Upper lobe of left lung (tissue), 6 donors: ENCODE measurements around the gene RGCC. TPM values are rescaled to one million over a fixed set of nuclear protein-coding genes. Genes with fewer than 3 reads are reported as not detected.
A peak's percentile ranks its signal among the peaks of the same experiment; 100 is the strongest.

ENCODE experiments used
- ATAC-seq, 2 donors: fragments of 200-7000 bp; cut with Tn5 transposase; one replicate each; pipeline ENCODE4 v1.9.1; 2022; ENCODE audit warnings: mild to moderate bottlenecking in 2 of 2, moderate library complexity in 2 of 2; ENCODE audit not compliant: low FRiP score in 2 of 2
- DNase-seq, 2 donors: peaks; one replicate each; pipeline ENCODE4 v3.0.0-alpha.2; 2019 to 2020
- H3K27ac ChIP-seq, 4 donors: fragments of 200-600 bp; sonication (generic); one replicate each; pipeline ENCODE4 v1.5.1; 2016 to 2019
- H3K27me3 ChIP-seq, 4 donors: fragments of 200-600 bp; sonication (generic); one replicate each; pipeline ENCODE4 v1.5.1; 2017 to 2019
- H3K36me3 ChIP-seq, 4 donors: fragments of 200-600 bp; sonication (generic); one replicate each; pipeline ENCODE4 v1.5.1; 2016 to 2019
- H3K4me1 ChIP-seq, 4 donors: fragments of 200-600 bp; sonication (generic); one replicate each; pipeline ENCODE4 v1.5.1; 2018 to 2019
- H3K4me3 ChIP-seq, 4 donors: fragments of 200-600 bp; sonication (generic); one replicate each; pipeline ENCODE4 v1.5.1; 2017 to 2019; ENCODE audit warnings: mild to moderate bottlenecking in 2 of 4, moderate library complexity in 1 of 4
- H3K9me3 ChIP-seq, 4 donors: fragments of 200-600 bp; sonication (generic); one replicate each; pipeline ENCODE4 v1.5.1; 2018 to 2019
- CTCF ChIP-seq, 6 experiments: fragments of 450-650 bp in 4 of 6; fragments of 200-600 bp in 2 of 6; sonication (generic) in 2 of 6; IDR thresholded peaks; one replicate each; pipeline ENCODE4 v1.5.1; 2016 to 2019; ENCODE audit warnings: antibody characterized with exemption in 6 of 6
- EP300 ChIP-seq, 4 donors: sonication (generic); formaldehyde crosslinking; IDR thresholded peaks; one replicate each; pipeline ENCODE4 v1.5.1; 2017; ENCODE audit warnings: antibody characterized with exemption in 4 of 4, control low read depth in 2 of 4
- POLR2A ChIP-seq, 4 donors: fragments of 450-650 bp; IDR thresholded peaks; one replicate each; pipeline ENCODE4 v1.5.1; 2016 to 2017; ENCODE audit warnings: antibody characterized with exemption in 4 of 4, mild to moderate bottlenecking in 2 of 4
- POLR2AphosphoS5 ChIP-seq, 2 donors: sonication (generic); formaldehyde crosslinking; IDR thresholded peaks; one replicate each; pipeline ENCODE4 v1.5.1; 2017; ENCODE audit warnings: antibody characterized with exemption in 2 of 2
- WGBS, 2 donors: methylation state at CpG; one replicate each; pipeline ENCODE4 v1.1.5; 2017 to 2018; 5-methylcytosine and 5-hydroxymethylcytosine counted together
- total RNA-seq, 6 donors: library from RNA; depleted of rRNA in 4 of 6; stranded (reverse); fragments of >200 nt in 4 of 6; gene quantifications; one replicate each; pipeline versions ENCODE4 v1.1.0 to v1.2.1, GENCODE V29; 2016 to 2021
- donor health status: DM: no; HTN: no; CAD: no; lungs with moderate emphysema.
- donor health status: DM: no; HTN: yes; CAD: no; lungs with severe emphysema.

The RGCC gene
- total RNA-seq, 6 donors from 2014 or later: 359 to 1,301 (median 720) TPM

DNA sequence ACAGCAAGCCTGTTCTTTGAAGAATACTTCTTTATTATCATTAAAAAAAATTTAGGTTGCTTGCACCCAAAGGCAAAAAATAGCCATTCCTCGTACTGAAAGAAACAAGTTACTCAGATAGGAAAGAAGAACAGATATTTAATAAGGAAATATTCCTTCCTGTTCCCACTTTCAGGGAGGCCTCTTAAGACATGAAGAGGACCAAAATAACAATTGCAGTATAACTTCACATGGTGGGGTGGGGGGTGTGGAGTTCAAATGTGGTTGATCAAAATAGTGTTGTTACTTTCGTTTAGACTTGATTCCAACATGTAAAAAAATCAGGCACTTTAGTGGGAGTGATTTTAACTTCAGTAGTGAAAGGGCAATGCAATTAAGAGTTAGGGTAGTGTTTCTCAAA is 3.6 kb downstream of the RGCC start:
- Histone ChIP-seq H3K4me3 (peak overlapping the region; percentile 80 to 92 (median 86)), H3K9me3 (no peaks in the 10 kb centered on the region), H3K4me1 (peaks cover 29 to 68% (median 43%) of the 10 kb centered on the region in 4 donors), H3K27ac (peak overlapping the region; percentile 89 to 96 (median 94)), H3K27me3 (no peaks in the 10 kb centered on the region), H3K36me3 (peaks cover 0 to 81% (median 21%) of the 10 kb centered on the region in 4 donors)
- no peak for ATAC-seq
- 17 to 24% methylated on average over 2 of the region's 2 CpGs for WGBS, 2 donors
- no peak for DNase-seq
- no peak for TF ChIP-seq POLR2AphosphoS5 (IDR thresholded peaks at IDR 0.05)
- TF ChIP-seq EP300 (IDR thresholded peaks at IDR 0.05): no peak
- no peak for TF ChIP-seq CTCF (IDR thresholded peaks at IDR 0.05)
- no peak for TF ChIP-seq POLR2A (IDR thresholded peaks at IDR 0.05)

DNA sequence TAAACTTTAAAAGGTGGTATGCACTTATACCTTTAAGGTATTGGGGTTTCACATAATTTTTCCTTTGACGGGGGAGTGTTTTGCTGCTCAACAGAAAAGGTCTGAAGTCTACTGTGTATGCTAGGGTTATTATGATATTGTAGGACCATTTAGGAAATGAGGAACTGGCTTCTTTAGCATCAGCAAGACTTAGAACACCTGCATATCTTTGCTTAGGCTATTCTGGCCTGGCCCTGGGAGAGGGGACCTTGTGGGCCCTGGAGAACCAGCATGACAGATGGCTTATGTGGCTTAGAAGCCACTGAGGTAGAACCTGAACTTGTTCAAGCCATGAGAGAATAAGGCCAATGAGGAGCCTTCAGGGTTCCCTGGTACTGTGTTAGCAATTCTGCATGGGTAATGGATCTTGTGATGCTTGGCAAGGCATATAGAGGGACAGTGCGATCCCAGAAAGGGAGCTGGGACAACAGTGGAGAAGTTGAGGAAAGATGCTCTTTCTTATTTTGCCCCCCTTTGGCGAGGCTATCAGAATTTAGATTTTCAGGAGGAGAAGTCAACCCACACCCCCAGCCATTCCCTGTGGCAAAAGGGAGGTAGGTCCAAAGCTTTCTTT is 4.3 kb downstream of the RGCC start:
- H3K4me1 ChIP-seq: peaks cover 33 to 74% (median 49%) of the 10 kb centered on the region in 4 donors
- DNase-seq: no peak
- no peaks in the 10 kb centered on the region for H3K9me3 ChIP-seq
- no peak for ATAC-seq
- peak overlapping the region; percentile 30 to 92 (median 86) for H3K4me3 ChIP-seq
- peak overlapping the region; percentile 80 to 96 (median 94) for H3K27ac ChIP-seq
- peaks cover 0 to 88% (median 23%) of the 10 kb centered on the region in 4 donors for H3K36me3 ChIP-seq
- H3K27me3 ChIP-seq: no peaks in the 10 kb centered on the region
- 76 to 82% methylated on average over 3 of the region's 3 CpGs for WGBS, 2 donors
- TF ChIP-seq EP300 (IDR thresholded peaks at IDR 0.05) (no peak), POLR2A (IDR thresholded peaks at IDR 0.05) (no peak), CTCF (IDR thresholded peaks at IDR 0.05) (no peak), POLR2AphosphoS5 (IDR thresholded peaks at IDR 0.05) (no peak)

DNA sequence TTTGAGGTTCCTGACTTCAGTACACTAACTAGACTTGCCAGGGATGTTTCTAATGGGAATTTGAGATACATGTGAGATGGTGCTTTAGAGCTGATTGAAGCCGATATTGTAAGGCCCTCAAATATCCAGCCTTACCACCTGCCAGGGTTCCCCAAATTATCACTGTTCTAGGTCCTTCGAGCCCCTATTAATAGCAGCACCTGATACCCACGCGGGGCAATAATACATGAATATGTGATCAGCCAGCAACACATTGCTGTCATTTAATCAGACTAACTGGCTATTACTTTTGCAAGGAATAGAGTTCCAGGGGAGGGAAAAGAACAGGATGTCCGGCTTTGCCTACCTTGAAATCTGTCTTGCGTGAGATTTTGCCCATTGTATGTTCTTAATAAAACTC is 5.1 kb downstream of the RGCC start:
- TF ChIP-seq EP300 (IDR thresholded peaks at IDR 0.05) (no peak), CTCF (IDR thresholded peaks at IDR 0.05) (no peak)
- ATAC-seq: no peak
- no peaks in the 10 kb centered on the region for H3K27me3 ChIP-seq
- peak overlapping the region; percentile 30 to 92 (median 86) for H3K4me3 ChIP-seq
- H3K4me1 ChIP-seq: peaks cover 41 to 70% (median 50%) of the 10 kb centered on the region in 4 donors
- no peak for DNase-seq
- H3K9me3 ChIP-seq: no peaks in the 10 kb centered on the region
- peaks cover 0 to 96% (median 30%) of the 10 kb centered on the region in 4 donors for H3K36me3 ChIP-seq
- WGBS, 2 donors: 68 to 72% methylated on average over 6 of the region's 6 CpGs
- peak overlapping the region; percentile 80 to 96 (median 94) for H3K27ac ChIP-seq

- no peaks in the 10 kb centered on the region for H3K27me3 ChIP-seq
- no peak for TF ChIP-seq CTCF (IDR thresholded peaks at IDR 0.05)
- no peak for TF ChIP-seq POLR2AphosphoS5 (IDR thresholded peaks at IDR 0.05)
- TF ChIP-seq EP300 (IDR thresholded peaks at IDR 0.05): no peak
- no peak for TF ChIP-seq POLR2A (IDR thresholded peaks at IDR 0.05)
- 62 to 64% methylated on average over 9 to 11 of the region's 11 CpGs for WGBS, 2 donors
- peaks cover 48 to 57% (median 52%) of the 10 kb centered on the region in 4 donors for H3K4me1 ChIP-seq
- ATAC-seq: peak in 1 of 2 donors; percentile 4
- H3K4me3 ChIP-seq: peak overlapping the region; percentile 14 to 92 (median 86)
- no peaks in the 10 kb centered on the region for H3K9me3 ChIP-seq
- peaks cover 10 to 99% (median 43%) of the 10 kb centered on the region in 4 donors for H3K36me3 ChIP-seq
- DNase-seq: peak in 1 of 2 donors; percentile 28
- peak overlapping the region; percentile 80 to 96 (median 94) for H3K27ac ChIP-seq
Observed at GRCh38 chr13:41463838-41464602, 6.7 kb downstream of the RGCC start.
